ENCODE measurements around the gene APBA2.
A peak's percentile ranks its signal among the peaks of the same experiment; 100 is the strongest.
"Not testable (repeated sequence)": the region's sequence is repeated elsewhere in the genome, so short reads cannot be mapped to it uniquely, and the experiment has no call there.

APBA2 gene

DNA sequence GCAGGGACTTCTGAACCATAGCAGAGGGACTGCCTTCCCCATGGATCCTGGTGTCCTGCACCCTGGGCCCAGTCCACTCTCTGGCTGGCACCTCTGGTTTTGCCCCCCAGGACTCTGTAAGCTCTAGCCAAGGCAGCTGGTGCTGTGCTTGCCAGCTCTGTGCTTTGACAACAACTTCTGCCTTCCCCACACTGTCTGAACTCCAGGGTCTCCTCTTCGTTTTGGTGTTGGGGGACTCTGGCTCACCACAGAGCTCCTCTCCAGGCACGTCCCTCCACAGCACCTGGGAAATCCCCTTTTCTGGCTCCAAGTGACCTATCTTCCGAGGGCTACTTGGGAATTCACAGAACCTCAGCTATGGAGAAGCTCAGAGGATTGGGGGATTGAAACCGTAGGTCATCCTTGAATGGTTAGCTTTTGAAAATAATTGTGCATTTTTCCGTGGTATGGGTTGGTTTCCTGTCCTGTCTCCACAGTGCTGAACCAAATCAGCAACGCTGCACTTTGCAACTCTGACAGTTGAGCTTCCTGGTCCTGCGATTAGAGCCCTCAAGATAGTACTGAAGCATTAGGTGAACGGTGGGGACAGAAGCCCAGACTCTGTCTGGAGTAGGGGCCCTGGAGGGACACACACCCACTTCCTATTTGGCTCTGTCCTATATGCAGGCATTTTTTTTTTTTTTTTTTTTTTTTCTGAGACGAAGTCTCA is 152.4 kb downstream of the APBA2 start:
- DNase-seq (ENCODE audit: low read depth): peak; percentile 38

DNA sequence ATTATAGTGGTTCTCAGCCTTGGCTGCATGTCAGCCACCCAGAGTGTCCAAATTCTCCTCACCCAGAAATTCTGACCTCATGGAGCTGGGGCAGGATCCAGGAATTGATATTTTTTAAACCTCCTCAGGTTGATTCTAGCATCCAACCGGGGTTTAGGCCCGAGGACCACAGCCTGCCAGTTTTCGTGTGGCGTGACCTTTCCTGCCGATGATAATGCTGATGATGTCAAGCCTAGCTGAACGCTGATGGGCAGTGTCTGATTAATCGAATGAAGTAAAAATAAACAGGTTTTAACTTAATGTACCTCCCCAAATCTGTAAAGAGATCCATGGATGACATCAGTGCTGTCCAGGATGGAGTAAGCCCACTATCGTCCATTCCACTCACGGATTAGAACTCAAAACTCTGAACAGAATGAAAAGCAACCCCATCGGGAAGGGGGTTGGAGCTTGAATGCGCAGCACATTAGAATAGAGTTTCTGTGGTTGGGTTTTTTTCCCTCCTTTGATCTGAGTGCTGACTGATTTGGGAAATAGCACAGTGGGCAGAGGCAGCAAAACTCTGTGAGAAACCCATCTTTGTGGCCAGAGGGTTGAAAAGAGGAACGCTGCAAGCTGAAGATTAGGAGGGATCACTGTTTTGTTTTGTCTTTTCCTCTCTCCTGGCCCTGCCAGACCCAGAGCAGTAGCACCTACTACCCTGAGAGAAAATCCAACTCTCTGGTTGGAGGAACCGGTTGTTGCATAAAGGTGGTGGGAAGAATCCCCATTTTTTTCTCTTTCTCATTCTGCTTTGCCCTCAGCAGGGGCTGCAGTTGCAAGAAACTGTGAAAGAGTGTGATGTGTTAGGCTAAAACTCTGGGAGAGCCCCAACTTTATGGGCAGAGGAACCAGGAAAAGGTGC is 153.9 kb downstream of the APBA2 start:
- no peak for DNase-seq (ENCODE audit: low read depth)

DNA sequence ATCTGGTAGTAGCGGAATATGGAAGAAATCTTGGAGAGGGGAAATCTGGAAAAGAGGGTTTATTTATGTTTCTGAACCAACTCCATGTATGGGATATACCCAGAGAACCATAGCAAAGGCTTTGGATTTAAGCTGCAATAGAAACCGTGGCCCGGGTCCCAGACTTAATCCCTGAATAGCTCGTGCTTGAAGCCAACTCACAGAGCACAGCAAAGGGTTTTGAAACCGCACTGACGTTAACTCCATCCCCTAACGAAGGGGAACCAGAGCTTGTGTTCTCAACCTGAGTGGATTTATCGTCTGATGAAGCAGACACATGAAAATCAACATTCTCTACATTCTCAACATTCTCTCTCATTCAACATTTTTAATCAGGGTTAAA is 154.6 kb downstream of the APBA2 start:
- no peak for DNase-seq (ENCODE audit: low read depth)

DNA sequence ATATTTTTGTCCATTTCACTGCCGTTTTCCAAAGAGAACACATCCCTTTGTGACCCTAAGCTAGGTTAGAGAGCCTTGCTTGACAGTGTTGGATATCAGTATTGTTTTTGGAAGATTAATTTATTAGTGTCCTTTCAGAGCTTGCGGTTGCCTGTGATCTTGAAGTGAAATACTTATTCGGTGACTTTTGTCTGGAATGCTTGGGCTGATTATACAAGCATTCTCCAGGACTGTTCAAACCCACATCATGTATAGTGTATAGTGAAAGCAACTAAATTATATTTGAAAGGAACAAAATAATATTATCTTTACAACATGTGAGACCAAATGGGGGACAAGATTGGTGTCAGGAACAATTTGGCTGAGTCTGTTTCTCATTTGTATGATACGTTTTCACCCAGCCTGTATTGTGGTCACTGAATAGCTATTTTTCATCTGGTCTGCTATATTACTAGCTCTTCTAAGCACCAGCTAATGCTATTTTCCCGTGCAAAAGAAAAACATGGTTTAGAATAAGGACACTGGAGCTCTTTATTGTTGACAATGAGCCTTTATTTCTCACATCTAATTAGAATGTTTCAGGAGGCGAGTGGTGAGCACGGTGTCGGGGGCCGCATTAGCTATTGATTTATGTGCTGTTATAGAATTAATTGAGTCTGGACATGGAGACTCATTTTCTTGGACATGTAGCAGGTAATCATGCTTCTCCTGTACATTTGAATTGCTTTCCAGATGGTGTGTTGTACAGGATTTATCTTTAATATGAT is 158.1 kb downstream of the APBA2 start:
- no peak for DNase-seq (ENCODE audit: low read depth)

DNA sequence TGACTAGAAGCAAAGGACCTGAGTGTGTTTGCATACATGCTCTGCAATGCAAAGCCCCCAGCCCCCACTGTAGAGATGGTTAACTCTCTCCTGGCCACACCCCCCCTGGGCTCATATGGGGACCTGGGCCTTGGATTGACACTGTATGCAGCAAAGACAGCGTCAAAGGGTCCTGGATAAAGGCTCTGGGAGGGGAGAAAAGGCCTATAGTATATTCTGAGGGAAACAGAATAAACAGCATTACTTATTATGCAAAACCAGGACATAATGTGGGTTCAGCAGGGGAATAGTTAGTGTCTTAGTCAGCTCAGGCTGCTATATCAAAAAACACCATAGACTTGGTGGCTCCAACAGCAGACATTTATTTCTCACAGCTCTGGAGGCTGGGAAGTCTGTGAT is 158.7 kb downstream of the APBA2 start:
- no peak for DNase-seq (ENCODE audit: low read depth)

DNA sequence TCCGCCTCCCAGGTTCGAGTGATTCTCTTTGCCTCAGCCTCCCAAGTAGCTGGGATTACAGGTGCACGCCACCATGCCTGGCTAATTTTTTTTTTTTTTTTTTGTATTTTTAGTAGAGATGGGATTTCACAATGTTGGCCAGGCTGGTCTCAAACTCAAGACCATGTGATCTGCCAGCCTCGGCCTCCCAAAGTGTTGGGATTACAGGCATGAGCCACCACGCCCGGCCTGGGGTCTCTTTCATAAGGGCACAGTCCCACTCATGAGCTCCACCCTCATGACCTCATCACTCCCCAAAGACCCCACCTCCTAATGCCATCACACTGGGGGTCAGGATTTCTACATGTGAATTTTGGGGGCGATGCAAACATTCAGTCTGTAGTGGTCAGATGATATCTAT is 159.4 kb downstream of the APBA2 start:
- not testable (repeated sequence) for DNase-seq (ENCODE audit: low read depth)

DNA sequence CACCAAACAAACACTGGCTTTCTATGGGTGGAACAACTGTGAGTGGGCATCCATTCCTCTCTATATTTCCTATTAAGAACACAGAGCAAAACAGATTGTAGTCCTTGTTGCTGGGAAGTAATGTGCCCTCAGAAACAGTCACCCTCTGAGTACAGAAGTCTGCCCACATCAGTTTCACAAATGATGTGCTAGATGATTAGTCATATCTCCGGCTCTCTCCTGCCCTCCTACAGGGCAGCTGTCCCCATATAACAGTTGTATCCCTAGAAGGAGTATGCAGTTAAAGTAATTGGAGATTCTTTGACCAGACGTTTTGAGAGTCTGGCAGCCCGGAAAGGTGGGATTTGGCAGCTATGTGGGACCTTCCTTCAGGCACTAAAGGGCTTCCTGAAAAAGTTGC is 159.9 kb downstream of the APBA2 start:
- DNase-seq (ENCODE audit: low read depth): no peak

DNA sequence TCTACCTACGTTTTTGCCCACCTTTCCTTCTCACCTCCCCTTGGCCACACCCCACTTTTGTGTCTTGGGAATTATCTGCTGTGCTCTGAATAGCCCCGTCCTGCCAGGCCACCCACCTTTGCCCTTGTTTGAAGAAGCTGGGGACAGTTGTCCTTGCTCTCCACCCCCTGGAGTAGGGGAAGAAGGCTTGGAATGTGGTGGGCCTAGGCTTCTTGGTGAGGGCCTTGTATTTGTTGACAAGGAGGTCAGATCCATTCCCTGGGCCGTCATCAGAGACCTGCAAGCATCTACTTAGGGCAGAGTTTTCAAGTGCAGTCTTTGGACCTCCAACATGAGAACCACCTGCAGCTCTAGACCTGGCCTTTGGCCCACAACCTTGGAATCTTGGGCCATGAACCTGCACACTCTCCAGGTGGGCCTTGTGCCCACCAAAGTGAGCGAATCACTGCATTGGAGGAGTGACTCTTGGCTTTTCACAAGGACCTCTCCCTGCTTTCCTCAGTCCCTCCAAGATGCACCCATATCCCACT is 160.6 kb downstream of the APBA2 start:
- no peak for DNase-seq (ENCODE audit: low read depth)

DNA sequence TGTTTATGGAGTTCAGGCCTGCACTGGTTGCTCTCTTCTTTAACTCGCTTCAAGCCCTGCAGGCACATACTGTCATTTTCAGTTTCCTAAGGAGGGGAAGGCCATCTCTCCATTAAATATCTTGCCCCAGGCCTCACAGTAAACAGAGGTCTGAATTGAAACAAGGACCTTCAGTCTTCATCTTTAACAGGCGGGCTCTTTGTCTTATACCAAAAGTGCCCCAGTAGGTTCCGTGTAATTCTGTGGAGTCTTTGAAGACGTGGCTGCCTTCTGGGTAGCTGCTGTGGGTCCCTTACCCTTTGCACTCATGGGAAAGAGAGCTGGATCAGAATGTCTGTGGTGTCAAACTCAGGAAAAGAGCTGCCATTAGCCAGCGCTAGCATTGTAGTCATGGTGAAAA is 161.2 kb downstream of the APBA2 start:
- DNase-seq (ENCODE audit: low read depth): no peak

DNA sequence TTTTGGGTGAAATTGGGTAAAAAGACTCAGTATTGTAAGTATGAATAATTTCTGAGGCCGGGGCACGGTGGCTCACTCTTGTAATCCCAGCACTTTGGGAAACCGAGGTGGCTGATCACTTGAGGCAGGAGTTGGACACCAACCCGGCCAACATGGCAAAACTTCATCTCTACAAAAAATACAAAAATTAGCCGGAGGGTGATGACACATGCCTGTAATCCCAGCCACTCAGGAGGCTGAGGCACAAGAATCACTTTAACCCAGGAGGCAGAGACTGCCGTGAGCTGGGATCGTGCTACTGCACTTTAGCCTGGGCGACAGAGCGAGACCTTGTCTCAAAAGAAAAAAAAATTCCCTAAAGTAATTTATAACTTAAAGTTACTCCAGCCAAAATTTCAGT is 162.2 kb downstream of the APBA2 start:
- no peak for DNase-seq (ENCODE audit: low read depth)

DNA sequence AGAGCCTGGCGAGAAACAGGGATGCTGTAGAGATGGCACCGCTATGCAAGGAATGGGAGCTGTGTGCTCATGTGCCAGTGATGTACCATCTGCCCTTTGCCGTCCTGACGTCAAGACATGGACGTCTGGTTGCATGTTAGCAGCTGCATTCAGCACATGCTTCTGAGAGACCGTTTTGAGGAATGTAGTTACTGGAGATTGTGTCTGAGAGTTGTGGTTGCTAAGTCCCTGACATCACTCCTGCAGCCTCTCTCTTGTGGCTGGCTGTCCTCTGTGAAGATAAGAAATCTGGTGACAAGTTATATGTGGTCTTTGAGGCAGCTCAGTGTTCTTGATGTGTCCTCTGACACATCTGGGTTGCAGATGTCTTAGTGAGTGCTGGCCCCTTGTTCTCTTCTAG is 165.1 kb downstream of the APBA2 start:
- peak; percentile 50 for DNase-seq (ENCODE audit: low read depth)

DNA sequence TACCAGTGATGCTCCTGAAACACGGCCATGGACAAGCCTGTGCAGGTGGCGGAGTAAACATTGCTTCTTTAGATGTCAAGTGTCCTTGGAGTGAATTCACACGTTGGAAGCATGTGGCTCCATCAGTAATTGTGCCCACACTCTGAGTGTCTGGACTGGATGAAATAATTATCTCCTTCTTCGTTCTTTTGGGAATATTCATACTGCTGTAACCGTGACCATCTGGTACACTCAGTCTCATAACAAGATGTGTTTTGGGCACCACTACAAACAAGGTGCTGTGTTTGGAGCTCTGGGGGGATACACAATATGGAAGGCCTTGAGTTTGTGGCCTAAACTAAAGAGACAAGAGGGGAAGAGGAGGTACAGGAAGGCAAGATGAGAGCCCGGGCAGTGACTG is 165.6 kb downstream of the APBA2 start:
- no peak for DNase-seq (ENCODE audit: low read depth)

DNA sequence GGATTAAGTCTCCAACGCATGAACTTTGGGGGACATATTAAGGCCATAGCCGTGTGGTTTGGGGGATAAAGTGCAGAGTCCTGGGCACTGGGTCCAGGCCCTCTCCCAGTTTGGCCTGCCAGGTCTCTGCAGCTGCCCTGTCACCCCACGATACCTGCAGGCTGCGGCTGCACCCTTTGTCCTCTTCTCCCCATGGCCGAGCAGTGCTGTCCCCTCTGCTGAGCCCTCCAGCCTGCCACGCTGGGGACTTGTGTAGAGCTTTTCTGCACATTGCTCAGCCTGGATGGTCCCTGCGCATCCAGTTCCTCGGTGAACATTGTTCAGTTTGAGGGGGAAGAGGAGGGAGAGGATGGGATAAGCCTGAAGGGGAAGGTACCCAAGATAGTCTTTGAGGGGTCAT is 167.2 kb downstream of the APBA2 start:
- DNase-seq (ENCODE audit: low read depth): no peak

DNA sequence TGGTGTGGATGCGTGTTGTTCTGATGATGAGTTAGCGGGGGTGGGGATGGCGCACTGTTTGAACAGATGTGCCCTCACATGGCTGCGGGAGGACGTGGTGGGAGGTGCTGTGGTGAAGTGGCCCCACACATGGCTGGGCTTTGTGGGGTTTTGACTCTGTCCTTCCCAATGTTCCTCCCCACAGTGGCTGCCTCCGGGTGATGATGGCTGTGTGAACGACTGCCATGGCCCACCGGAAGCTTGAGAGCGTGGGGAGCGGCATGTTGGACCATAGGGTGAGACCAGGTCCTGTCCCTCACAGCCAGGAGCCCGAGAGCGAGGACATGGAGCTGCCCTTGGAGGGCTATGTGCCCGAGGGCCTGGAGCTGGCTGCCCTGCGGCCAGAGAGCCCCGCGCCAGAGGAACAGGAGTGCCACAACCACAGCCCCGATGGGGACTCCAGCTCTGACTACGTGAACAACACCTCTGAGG is 167.9 kb downstream of the APBA2 start:
- no peak for DNase-seq (ENCODE audit: low read depth)

DNA sequence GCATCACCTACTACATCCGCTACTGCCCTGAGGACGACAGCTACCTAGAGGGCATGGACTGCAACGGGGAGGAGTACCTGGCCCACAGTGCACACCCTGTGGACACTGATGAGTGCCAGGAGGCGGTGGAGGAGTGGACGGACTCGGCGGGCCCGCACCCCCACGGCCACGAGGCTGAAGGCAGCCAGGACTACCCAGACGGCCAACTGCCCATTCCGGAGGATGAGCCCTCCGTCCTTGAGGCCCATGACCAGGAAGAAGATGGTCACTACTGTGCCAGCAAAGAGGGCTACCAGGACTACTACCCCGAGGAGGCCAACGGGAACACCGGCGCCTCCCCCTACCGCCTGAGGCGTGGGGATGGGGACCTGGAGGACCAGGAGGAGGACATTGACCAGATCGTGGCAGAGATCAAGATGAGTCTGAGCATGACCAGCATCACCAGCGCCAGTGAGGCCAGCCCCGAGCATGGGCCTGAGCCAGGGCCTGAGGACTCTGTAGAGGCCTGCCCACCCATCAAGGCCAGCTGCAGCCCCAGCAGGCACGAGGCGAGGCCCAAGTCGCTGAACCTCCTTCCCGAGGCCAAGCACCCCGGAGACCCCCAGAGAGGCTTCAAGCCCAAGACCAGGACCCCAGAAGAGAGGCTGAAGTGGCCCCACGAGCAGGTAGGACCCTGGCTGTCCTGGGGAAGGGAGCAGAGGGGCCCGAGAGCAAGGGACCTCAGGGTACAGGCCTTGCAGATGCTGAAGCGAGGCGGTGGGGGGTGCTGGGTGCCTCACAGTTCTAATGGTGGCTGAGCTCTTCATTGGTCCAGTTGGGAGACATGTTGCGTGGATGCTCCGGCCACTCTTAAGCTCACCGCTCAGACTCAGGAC is 168.6 kb downstream of the APBA2 start:
- no peak for DNase-seq (ENCODE audit: low read depth)

DNA sequence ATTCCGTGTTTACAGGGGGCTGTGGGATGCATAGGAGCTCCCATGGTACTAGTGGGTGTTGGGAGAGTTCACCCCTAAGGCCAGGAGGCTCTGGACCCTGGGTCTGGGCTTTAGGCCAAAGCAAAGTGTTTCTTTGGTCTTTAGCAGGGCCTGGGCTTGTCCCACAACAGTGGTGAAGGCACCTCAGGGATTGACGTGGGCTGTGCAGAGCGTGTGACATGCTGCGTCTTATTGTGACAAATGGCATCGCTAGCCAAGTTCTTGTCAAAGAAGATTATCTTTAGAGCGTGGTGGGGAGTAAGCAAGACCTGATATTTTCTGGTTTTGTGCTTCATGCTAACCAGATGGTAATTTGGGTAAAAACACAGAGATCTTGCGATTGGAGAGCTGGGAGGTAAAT is 170.1 kb downstream of the APBA2 start:
- no peak for DNase-seq (ENCODE audit: low read depth)

DNA sequence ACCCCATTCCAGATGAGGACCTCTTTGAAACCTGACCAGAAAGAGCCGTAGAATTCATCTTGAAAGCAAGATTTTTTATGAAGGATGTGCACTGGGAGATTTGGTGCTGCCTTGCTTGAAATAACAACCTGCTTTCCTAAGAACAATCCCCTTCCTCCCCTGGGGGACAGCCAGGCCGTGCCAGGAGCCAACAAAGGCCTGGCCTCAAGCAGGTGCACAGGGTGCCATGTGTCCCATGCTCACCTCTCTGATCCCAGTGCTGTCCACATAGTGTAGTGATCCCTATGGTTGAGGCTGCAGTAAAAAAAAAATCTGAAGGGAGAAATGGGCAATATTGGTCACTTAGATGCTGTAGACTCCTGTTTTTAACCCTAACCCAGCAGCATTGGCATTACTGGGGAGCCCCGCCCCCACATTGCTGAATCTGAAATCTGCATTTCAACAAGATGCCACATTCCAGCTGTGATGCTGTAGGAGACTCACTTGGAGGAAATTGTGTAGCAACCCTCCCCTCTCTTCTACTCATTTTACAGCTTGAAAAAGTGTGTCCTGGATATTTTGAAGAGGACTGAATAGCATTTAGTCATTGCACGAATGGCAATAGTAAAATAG is 171.2 kb downstream of the APBA2 start:
- DNase-seq (ENCODE audit: low read depth): no peak

DNA sequence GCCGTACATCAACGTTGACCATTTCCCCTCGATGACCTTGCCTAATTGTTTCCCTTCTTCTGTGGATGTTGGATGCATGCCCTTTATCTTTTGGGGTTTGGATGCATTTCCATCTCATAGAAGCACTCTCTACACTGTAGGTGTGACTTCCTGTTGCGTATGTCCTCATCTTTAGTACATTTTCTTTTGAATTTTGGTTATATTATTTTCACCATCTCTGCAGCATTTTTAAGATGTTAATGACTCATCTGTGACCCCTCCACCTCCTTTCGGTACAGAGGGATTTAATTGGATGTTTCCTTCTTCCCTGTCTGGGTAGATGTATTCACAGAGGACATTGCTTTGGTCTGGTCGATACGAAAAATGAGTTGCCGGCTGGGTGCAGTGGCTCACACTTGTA is 172.1 kb downstream of the APBA2 start:
- no peak for DNase-seq (ENCODE audit: low read depth)

DNA sequence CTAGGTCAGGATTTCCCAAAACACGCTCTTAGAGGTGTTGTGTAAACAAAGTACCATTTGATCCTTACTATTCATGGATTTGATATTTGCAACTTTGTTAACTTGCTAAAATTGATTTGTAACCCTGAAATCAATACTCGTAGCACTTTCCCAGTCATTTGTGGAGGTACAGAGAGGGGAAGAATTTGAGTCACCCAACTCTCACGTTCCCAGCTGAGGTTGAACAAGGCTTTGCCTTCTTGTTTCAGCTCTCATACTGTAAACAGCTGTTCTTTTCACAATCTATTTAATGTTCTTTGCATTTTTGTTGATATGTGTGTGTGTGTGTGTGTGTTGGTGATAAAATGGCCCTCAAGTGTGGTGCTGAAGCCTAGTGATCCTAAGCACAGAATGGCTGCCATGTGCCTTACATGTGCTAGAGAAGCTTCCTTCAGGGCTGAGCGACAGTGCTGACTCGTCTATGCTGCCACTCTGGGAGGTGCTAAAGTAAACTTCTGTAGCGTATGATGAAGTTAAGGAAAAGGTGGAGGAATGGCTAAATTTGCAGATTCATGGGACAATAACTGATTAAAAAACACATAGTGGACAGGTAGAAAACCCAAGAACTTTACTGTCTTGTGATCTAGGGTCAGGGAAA is 173.2 kb downstream of the APBA2 start:
- DNase-seq (ENCODE audit: low read depth): no peak

DNA sequence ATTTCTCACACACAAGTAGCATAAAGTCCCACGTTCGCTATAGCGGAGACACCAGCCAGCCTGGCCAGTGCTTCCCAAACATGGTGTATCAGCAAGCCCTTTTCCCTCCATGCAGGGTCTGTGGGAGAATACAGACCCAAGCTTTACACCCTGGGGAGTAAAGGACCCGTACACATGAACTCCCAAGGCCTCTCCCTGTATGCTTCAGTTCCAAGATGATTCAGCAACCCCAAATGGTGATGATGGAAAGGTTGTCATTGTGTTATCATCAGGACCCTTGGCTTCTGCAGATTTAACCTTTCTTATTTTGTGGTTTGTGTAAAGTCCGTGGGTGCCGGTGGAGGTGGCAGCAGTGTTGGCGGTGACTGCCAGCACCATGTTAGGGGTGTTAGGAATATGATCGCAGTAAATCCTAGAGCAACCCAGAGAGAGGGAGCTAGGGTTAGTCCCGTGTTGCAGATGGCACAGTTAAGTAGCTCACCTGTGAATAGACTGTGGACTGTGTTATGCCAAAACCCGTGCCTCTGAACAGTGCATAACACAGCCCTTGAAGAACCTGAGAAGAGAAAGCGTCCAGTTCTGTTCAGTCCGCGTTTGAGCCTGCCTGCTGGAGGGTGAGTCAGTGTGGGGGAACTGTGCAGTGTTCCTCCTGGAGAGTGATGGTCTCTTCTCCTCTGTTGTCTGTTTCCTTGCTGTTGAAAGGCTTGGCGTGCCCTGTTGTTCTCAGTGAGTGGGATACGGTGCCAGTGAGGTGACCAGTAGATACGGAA is 174.3 kb downstream of the APBA2 start:
- no peak for DNase-seq (ENCODE audit: low read depth)
